Duodenal mucosa (tissue), 2 donors: ENCODE results near the gene KIF6.

ENCODE experiments used
- H3K27ac ChIP-seq: one replicate; pipeline ENCODE4 v1.7.0; 2013; ENCODE audit warnings: low read depth, low read length
- H3K27me3 ChIP-seq, 2 donors: one replicate each; pipeline ENCODE4 v1.7.0; 2013; ENCODE audit warnings: low read length in 2 of 2, control low read depth in 1 of 2; ENCODE audit not compliant: insufficient read depth in 2 of 2, control insufficient read depth in 1 of 2
- H3K36me3 ChIP-seq, 2 donors: one replicate each; pipeline ENCODE4 v1.7.0; 2013; ENCODE audit warnings: low read length in 2 of 2, control low read depth in 1 of 2; ENCODE audit not compliant: insufficient read depth in 2 of 2, control insufficient read depth in 1 of 2
- H3K4me1 ChIP-seq, 2 donors: one replicate each; pipeline ENCODE4 v1.7.0; 2013; ENCODE audit warnings: low read length in 2 of 2, control low read depth in 1 of 2; ENCODE audit not compliant: insufficient read depth in 2 of 2, control insufficient read depth in 1 of 2
- H3K4me3 ChIP-seq, 2 donors: one replicate each; pipeline ENCODE4 v1.7.0; 2013; ENCODE audit warnings: low read length in 2 of 2, low read depth in 1 of 2
- H3K9ac ChIP-seq, 2 donors: one replicate each; pipeline ENCODE4 v1.7.0; 2013; ENCODE audit warnings: low read length in 2 of 2, low read depth in 1 of 2
- H3K9me3 ChIP-seq, 2 donors: one replicate each; pipeline ENCODE4 v1.7.0; 2013; ENCODE audit warnings: low read length in 2 of 2, control low read depth in 1 of 2; ENCODE audit not compliant: control insufficient read depth in 1 of 2

Gene KIF6

GRCh38 chr6:39560915-39561314 lies 164.3 kb downstream of the KIF6 start:
- Histone ChIP-seq H3K4me3 (no peak overlapping the region), H3K27me3 (no peaks in the 10 kb centered on the region), H3K9me3 (no peaks in the 10 kb centered on the region), H3K27ac (no peak overlapping the region), H3K9ac (no peak overlapping the region), H3K4me1 (no peaks in the 10 kb centered on the region), H3K36me3 (no peaks in the 10 kb centered on the region)

GRCh38 chr6:39558591-39559190 lies 166.5 kb downstream of the KIF6 start:
- H3K27me3 ChIP-seq, result no peaks in the 10 kb centered on the region
- no peaks in the 10 kb centered on the region for H3K36me3 ChIP-seq
- H3K9me3 ChIP-seq, result no peaks in the 10 kb centered on the region
- no peak overlapping the region for H3K27ac ChIP-seq
- no peaks in the 10 kb centered on the region for H3K4me1 ChIP-seq
- no peak overlapping the region for H3K4me3 ChIP-seq
- no peak overlapping the region for H3K9ac ChIP-seq

GRCh38 chr6:39558079-39558478 lies 167.1 kb downstream of the KIF6 start:
- Histone ChIP-seq H3K27ac (no peak overlapping the region), H3K4me3 (no peak overlapping the region), H3K9me3 (no peaks in the 10 kb centered on the region), H3K9ac (no peak overlapping the region), H3K36me3 (no peaks in the 10 kb centered on the region), H3K4me1 (no peaks in the 10 kb centered on the region), H3K27me3 (no peaks in the 10 kb centered on the region)

- H3K36me3 ChIP-seq, result no peaks in the 10 kb centered on the region
- H3K9ac ChIP-seq, result no peak overlapping the region
- no peaks in the 10 kb centered on the region for H3K27me3 ChIP-seq
- no peaks in the 10 kb centered on the region for H3K9me3 ChIP-seq
- H3K27ac ChIP-seq, result no peak overlapping the region
- no peaks in the 10 kb centered on the region for H3K4me1 ChIP-seq
- H3K4me3 ChIP-seq, result no peak overlapping the region
These were observed 170.1 kb downstream of the KIF6 start for GRCh38 chr6:39555136-39555535.

- Histone ChIP-seq H3K36me3 (no peaks in the 10 kb centered on the region), H3K27ac (no peak overlapping the region), H3K9ac (no peak overlapping the region), H3K9me3 (no peaks in the 10 kb centered on the region), H3K4me3 (no peak overlapping the region), H3K4me1 (no peaks in the 10 kb centered on the region), H3K27me3 (no peaks in the 10 kb centered on the region)
These were observed 171.1 kb downstream of the KIF6 start for GRCh38 chr6:39553860-39554802.

GRCh38 chr6:39553029-39553428 lies 172.2 kb downstream of the KIF6 start:
- Histone ChIP-seq H3K9me3 (no peaks in the 10 kb centered on the region), H3K9ac (no peak overlapping the region), H3K36me3 (no peaks in the 10 kb centered on the region), H3K4me1 (no peaks in the 10 kb centered on the region), H3K27ac (no peak overlapping the region), H3K4me3 (no peak overlapping the region), H3K27me3 (no peaks in the 10 kb centered on the region)

- no peaks in the 10 kb centered on the region for H3K27me3 ChIP-seq
- no peak overlapping the region for H3K9ac ChIP-seq
- no peaks in the 10 kb centered on the region for H3K4me1 ChIP-seq
- H3K4me3 ChIP-seq, result no peak overlapping the region
- no peak overlapping the region for H3K27ac ChIP-seq
- H3K9me3 ChIP-seq, result no peaks in the 10 kb centered on the region
- H3K36me3 ChIP-seq, result no peaks in the 10 kb centered on the region
These were observed 175.0 kb downstream of the KIF6 start for GRCh38 chr6:39550191-39550590.

GRCh38 chr6:39546731-39547130 lies 178.5 kb downstream of the KIF6 start:
- Histone ChIP-seq H3K27me3 (no peaks in the 10 kb centered on the region), H3K36me3 (no peaks in the 10 kb centered on the region), H3K27ac (no peak overlapping the region), H3K9ac (no peak overlapping the region), H3K4me1 (no peaks in the 10 kb centered on the region), H3K4me3 (no peak overlapping the region), H3K9me3 (no peaks in the 10 kb centered on the region)

GRCh38 chr6:39543950-39544349 lies 181.3 kb downstream of the KIF6 start:
- Histone ChIP-seq H3K27ac (no peak overlapping the region), H3K9ac (no peak overlapping the region), H3K9me3 (no peaks in the 10 kb centered on the region), H3K27me3 (no peaks in the 10 kb centered on the region), H3K36me3 (no peaks in the 10 kb centered on the region), H3K4me1 (no peaks in the 10 kb centered on the region), H3K4me3 (no peak overlapping the region)

GRCh38 chr6:39543095-39543494 lies 182.1 kb downstream of the KIF6 start:
- H3K4me3 ChIP-seq, result no peak overlapping the region
- no peak overlapping the region for H3K27ac ChIP-seq
- no peaks in the 10 kb centered on the region for H3K9me3 ChIP-seq
- H3K36me3 ChIP-seq, result no peaks in the 10 kb centered on the region
- no peaks in the 10 kb centered on the region for H3K4me1 ChIP-seq
- H3K27me3 ChIP-seq, result no peaks in the 10 kb centered on the region
- no peak overlapping the region for H3K9ac ChIP-seq
